PC-3 (cell line): ENCODE data around the gene IFT81.

Source experiments
- EZH2 ChIP-seq: fragments of 300-600 bp; sonication (generic); IDR thresholded peaks from one replicate; pipeline ENCODE4 v1.6.1; 2017; ENCODE audit warnings: antibody characterized with exemption, mild to moderate bottlenecking, low read length; ENCODE audit not compliant: unreplicated experiment
- EZH2phosphoT487 ChIP-seq: fragments of 300-600 bp; sonication (generic); IDR thresholded peaks from 2 replicates; pipeline ENCODE4 v1.6.1; 2018; ENCODE audit warnings: mild to moderate bottlenecking, antibody characterized with exemption, low read length, borderline replicate concordance
- TF ChIP-seq, protein P1 (sequence below): fragments of 300-600 bp; sonication (generic); conservative IDR thresholded peaks from 2 replicates; pipeline ENCODE4 v1.5.1; 2017; ENCODE audit warnings: antibody characterized with exemption, low read depth, mild to moderate bottlenecking, low read length

DNA sequence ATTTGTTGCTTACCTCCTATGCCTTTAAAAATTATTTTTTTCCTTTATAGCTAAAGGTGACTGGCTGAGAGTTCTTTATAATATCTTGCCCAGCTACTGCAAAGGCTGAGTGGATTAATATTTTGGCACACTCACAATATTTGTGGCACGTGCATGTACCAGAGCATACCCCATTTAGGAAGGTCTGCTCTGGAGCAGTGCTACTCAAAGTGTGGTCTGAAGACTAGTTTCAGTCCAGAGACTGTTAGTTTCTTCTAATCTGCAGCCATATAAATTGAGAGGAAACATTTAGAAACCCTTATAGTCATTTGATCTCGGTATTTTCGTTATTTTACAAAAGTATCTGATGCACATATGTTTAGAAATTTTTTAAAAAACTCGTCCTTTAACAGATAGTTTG lies 51.0 kb downstream of the IFT81 start:
- TF ChIP-seq, protein P1, sequence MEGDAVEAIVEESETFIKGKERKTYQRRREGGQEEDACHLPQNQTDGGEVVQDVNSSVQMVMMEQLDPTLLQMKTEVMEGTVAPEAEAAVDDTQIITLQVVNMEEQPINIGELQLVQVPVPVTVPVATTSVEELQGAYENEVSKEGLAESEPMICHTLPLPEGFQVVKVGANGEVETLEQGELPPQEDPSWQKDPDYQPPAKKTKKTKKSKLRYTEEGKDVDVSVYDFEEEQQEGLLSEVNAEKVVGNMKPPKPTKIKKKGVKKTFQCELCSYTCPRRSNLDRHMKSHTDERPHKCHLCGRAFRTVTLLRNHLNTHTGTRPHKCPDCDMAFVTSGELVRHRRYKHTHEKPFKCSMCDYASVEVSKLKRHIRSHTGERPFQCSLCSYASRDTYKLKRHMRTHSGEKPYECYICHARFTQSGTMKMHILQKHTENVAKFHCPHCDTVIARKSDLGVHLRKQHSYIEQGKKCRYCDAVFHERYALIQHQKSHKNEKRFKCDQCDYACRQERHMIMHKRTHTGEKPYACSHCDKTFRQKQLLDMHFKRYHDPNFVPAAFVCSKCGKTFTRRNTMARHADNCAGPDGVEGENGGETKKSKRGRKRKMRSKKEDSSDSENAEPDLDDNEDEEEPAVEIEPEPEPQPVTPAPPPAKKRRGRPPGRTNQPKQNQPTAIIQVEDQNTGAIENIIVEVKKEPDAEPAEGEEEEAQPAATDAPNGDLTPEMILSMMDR, result no peak
- TF ChIP-seq EZH2 (no peak), EZH2phosphoT487 (no peak)
